AG09309 (cell line): ENCODE results near the gene CEP41.

Experiments
- DNase-seq: peaks from one replicate; pipeline ENCODE4 v3.0.0-alpha.2; 2010; ENCODE audit warnings: low read depth
- H3K4me3 ChIP-seq: 2 replicates; pipeline ENCODE4 v1.5.1; 2011; ENCODE audit warnings: mild to moderate bottlenecking, low read depth, low read length, moderate library complexity; ENCODE audit not compliant: control insufficient read depth
- CTCF ChIP-seq: IDR thresholded peaks from 2 replicates; pipeline ENCODE4 v1.5.1; 2011; ENCODE audit warnings: mild to moderate bottlenecking, low read depth, low read length, inconsistent platforms; ENCODE audit not compliant: insufficient read depth, control insufficient read depth; ENCODE audit errors: missing control alignments

The CEP41 gene

GRCh38 chr7:130352194-130353074 lies 88.4 kb downstream of the CEP41 start:
- H3K4me3 ChIP-seq: no peak overlapping the region
- no peak for DNase-seq
- no peak for TF ChIP-seq CTCF

- H3K4me3 ChIP-seq: no peak overlapping the region
- no peak for DNase-seq
Observed at GRCh38 chr7:130351791-130352090, 89.1 kb downstream of the CEP41 start.

GRCh38 chr7:130350945-130351790 lies 89.6 kb downstream of the CEP41 start:
- no peak for TF ChIP-seq CTCF
- H3K4me3 ChIP-seq: no peak overlapping the region
- DNase-seq: no peak

More at GRCh38 chr7:130351791-130352090, 89.1 kb downstream of the CEP41 start:
- TF ChIP-seq CTCF: no peak

- no peak overlapping the region for H3K4me3 ChIP-seq
- no peak for TF ChIP-seq CTCF
- DNase-seq: no peak
Observed at GRCh38 chr7:130349911-130350782, 90.7 kb downstream of the CEP41 start.

- no peak for DNase-seq
- no peak overlapping the region for H3K4me3 ChIP-seq
- no peak for TF ChIP-seq CTCF
Observed at GRCh38 chr7:130346941-130347340, 93.9 kb downstream of the CEP41 start.
